A172 (cell line): Measurements from ENCODE around the gene TMEM43. TPM values are rescaled to one million over a fixed set of nuclear protein-coding genes. Genes with fewer than 3 reads are reported as not detected.
A peak's percentile ranks its signal among the peaks of the same experiment; 100 is the strongest.
"Not testable (repeated sequence)": the region's sequence is repeated elsewhere in the genome, so short reads cannot be mapped to it uniquely, and the experiment has no call there.

ENCODE experiments used
- DNase-seq: peaks from one replicate; pipeline ENCODE4 v3.0.0-alpha.2; 2015; ENCODE audit warnings: low spot score
- total RNA-seq: library from RNA; depleted of rRNA; stranded (reverse); fragments of >200 nt; shearing (Covaris generic); gene quantifications from 2 replicates; pipeline ENCODE4 v1.2.3, GENCODE V29; 2014; rRNA removed

TMEM43 gene
- total RNA-seq: 117 and 132 TPM in 2 replicates

GRCh38 chr3:14124615-14125192, at the start of gene TMEM43, which contains the start of gene CHCHD4:
TSS of gene TMEM43 (plus strand) at chr3:14125052. CDS start at chr3:14125194, 142 bp downstream.
TSS of gene CHCHD4 (minus strand) at chr3:14124870. CDS start at chr3:14124676, 194 bp downstream.
- peak; percentile 98 for DNase-seq

- not testable (repeated sequence) for DNase-seq
These were observed 49.6 kb upstream of the TMEM43 start for GRCh38 chr3:14075233-14075632.

- no peak for DNase-seq
These were observed 47.5 kb upstream of the TMEM43 start for GRCh38 chr3:14077310-14077709.

GRCh38 chr3:14082108-14082657, 42.7 kb upstream of the TMEM43 start:
- DNase-seq: no peak

GRCh38 chr3:14087461-14087860, 37.4 kb upstream of the TMEM43 start:
- DNase-seq: not testable (repeated sequence)

GRCh38 chr3:14091959-14092358, 32.9 kb upstream of the TMEM43 start:
- DNase-seq: not testable (repeated sequence)

- DNase-seq: no peak
These were observed 32.4 kb upstream of the TMEM43 start for GRCh38 chr3:14092464-14092863.

GRCh38 chr3:14093831-14094230, 31.0 kb upstream of the TMEM43 start:
- DNase-seq: no peak

- no peak for DNase-seq
These were observed 28.1 kb upstream of the TMEM43 start for GRCh38 chr3:14096742-14097141.

- DNase-seq: no peak
These were observed 27.0 kb upstream of the TMEM43 start for GRCh38 chr3:14097616-14098391.

- DNase-seq: not testable (repeated sequence)
These were observed 15.0 kb upstream of the TMEM43 start for GRCh38 chr3:14109821-14110220.

- no peak for DNase-seq
These were observed 14.2 kb upstream of the TMEM43 start for GRCh38 chr3:14110699-14111098.

- DNase-seq: no peak
These were observed 10.8 kb upstream of the TMEM43 start for GRCh38 chr3:14113965-14114635.

GRCh38 chr3:14117468-14118399, 7.1 kb upstream of the TMEM43 start:
- DNase-seq: no peak

- no peak for DNase-seq
These were observed 6.2 kb upstream of the TMEM43 start for GRCh38 chr3:14118400-14119381.

- no peak for DNase-seq
These were observed 5.2 kb upstream of the TMEM43 start for GRCh38 chr3:14119651-14120050.

- no peak for DNase-seq
These were observed 4.5 kb upstream of the TMEM43 start for GRCh38 chr3:14120111-14120920.

GRCh38 chr3:14120921-14121448, 3.9 kb upstream of the TMEM43 start:
- DNase-seq: not testable (repeated sequence)

GRCh38 chr3:14121859-14122258, 3.0 kb upstream of the TMEM43 start:
- no peak for DNase-seq
